GM12874 (cell line): Measurements from ENCODE around the gene C11orf16.

Experiments
- TF ChIP-seq, protein P1 (sequence below): IDR thresholded peaks from 2 replicates; pipeline ENCODE4 v1.5.1; 2011; ENCODE audit warnings: low read depth, mild to moderate bottlenecking, control low read depth, low read length, moderate library complexity; ENCODE audit not compliant: insufficient read depth

C11orf16 gene

DNA sequence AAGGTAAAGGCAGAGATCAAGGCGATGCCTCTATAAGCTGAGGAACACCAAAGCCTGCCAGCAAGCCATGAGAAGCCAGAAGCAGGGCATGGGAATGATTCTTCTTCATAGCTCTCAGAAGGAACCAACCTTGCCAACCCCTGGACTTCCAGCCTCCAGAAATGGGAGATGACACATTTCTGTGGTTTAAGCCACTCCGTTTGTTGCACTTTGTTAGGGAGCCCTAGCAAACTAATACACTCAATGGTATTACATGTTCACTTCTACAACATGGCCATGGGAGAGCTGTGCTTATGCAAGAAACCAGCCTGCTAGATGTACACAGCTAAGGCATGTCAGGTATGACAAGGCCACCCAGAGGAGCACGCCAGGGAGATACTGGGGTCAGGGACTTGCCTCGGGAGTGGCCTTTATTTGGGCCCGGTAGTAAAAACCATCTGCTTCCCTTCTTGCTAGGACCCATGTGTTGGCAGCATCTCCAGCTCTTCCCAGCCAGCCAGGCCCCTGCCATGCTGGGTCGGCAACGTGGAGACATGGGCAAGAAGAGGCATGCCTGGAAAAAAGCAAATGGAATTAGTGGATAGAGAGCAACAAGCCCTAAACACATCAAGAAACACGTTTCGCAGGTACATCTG lies 3.6 kb downstream of the C11orf16 start:
- TF ChIP-seq, protein P1, sequence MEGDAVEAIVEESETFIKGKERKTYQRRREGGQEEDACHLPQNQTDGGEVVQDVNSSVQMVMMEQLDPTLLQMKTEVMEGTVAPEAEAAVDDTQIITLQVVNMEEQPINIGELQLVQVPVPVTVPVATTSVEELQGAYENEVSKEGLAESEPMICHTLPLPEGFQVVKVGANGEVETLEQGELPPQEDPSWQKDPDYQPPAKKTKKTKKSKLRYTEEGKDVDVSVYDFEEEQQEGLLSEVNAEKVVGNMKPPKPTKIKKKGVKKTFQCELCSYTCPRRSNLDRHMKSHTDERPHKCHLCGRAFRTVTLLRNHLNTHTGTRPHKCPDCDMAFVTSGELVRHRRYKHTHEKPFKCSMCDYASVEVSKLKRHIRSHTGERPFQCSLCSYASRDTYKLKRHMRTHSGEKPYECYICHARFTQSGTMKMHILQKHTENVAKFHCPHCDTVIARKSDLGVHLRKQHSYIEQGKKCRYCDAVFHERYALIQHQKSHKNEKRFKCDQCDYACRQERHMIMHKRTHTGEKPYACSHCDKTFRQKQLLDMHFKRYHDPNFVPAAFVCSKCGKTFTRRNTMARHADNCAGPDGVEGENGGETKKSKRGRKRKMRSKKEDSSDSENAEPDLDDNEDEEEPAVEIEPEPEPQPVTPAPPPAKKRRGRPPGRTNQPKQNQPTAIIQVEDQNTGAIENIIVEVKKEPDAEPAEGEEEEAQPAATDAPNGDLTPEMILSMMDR: no peak

DNA sequence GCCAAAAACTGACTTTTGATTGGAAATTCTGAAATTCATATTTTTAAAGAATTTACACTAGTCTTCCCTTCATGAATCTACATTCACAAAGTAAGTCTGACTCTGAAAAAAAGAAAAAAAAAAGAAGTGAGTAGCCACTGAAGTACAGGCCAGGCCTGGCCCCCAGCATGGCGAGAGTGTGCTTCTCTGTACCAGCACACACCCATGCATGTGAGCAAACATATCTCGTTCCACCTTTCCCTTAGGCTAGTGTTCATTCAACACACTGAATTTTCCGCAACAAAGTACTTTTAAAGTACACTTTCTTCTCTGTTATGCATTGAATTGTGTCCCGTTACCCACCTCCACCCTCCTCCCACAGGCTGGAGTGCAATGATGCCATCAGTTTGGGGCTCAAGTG lies 4.5 kb downstream of the C11orf16 start:
- TF ChIP-seq, protein P1: no peak

DNA sequence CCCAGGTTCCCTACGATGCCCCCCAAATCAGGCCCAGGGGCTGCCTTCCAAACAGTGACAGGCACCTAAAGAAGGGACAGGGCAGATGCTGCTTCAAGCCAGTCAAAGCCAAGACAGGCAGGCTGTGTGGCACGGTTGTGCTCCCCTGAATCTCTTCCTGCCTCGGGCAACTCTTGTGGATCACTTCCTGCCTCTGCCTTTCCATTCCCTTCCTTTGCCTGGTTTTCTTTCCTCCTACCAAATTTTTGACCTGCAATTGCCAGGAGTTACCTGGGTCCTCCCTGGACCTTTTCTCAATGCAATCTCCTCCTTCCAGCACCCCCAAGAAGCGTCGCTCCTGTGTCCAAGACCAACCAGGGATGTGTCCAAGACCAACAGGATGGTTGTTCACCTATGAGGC lies 5.5 kb downstream of the C11orf16 start:
- TF ChIP-seq, protein P1: no peak

DNA sequence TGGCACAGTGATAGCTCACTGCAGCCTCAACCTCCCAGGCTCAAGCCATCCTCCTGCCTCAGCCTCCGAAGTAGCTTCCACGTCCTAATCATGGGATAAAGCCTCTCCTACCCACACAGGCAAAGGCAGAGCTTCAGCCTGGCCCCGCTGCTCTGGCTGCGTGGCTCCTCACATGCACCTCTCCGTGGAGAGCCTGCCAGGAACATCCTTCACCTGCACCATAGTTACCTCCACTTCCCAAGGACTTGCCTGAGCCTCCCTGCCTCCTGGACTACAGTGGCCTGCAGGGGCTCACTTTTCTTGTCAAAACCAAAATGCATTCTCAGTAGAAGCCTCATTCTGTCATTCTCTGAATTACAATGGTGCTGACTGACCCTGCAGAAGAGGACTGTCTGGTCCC lies 6.5 kb downstream of the C11orf16 start:
- TF ChIP-seq, protein P1: no peak

DNA sequence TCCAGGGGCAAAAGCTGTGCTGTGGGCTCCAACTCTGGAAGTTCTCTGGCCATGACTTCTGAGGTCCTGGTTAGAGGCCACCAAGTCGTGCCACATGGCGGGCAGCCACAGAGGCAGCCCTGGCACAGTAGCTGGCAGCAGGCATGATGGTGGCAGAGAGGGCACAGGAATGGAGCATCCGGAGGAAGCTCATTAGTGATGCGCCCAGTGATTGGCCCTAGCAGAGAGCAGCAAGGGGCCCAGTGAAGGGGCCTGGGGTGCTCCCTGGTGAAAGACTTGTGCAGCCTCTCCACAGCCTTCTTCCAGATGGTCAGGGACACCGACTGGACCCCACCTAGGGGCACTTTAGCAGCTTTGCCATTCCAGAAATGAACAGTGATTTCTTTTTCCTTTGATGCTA lies 7.0 kb downstream of the C11orf16 start:
- TF ChIP-seq, protein P1: no peak

DNA sequence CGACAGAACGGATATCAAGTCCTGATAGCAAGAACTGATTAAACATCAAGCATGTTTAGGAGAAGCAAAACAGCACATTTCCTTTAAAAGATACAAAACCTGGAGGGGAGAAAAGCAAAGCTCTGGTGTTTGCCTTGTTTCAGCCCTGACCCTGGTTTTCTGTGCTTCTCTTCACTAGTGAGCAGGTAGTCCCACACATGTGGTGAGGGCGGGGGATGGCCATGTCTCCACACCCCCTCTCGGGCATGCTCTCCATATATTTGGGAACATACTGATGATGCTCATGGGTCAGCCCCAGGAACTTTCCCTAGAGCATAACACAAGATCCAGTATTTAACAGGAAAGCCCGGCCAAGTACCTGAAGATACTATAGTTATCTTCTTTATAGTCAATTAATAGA lies 10.1 kb downstream of the C11orf16 start:
- TF ChIP-seq, protein P1: no peak

DNA sequence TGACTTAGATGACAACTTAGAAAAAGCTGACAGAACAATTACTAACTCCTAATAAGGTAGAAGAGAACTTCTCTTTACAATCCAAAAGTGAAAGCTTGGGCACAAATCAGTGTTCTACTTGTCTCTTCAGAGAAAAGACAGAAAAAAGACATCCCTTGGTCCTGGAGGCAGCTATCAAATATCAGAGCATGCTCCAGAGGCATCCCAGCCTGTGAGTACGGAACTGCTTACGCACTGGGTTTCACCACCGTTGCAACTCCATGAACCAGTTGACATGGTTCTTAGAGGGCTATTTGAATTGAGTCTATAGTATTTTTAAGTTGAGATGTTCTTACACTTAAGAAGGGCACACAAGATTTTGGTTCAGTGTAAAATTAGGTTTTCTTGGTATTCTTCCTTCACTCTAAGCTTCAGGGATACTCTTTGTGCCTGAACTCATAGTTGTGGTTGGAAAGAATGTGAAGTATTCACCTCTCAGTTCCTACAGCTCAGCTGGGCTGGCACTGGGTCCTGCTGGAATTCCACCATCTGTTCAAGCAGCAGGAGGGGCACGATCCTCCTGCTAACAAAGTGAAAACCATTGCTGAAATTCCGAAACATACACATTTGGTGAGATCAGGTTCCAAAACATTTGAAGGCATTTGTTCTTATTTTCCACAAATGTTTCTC lies 15.5 kb downstream of the C11orf16 start:
- TF ChIP-seq, protein P1: no peak
